ENCODE measurements around the gene SGK1. TPM values are rescaled to one million over a fixed set of nuclear protein-coding genes. Genes with fewer than 3 reads are reported as not detected.

Gene SGK1
- total RNA-seq, 6 experiments from 2014 or later: 15.9 to 149 (median 43.0) TPM

DNA sequence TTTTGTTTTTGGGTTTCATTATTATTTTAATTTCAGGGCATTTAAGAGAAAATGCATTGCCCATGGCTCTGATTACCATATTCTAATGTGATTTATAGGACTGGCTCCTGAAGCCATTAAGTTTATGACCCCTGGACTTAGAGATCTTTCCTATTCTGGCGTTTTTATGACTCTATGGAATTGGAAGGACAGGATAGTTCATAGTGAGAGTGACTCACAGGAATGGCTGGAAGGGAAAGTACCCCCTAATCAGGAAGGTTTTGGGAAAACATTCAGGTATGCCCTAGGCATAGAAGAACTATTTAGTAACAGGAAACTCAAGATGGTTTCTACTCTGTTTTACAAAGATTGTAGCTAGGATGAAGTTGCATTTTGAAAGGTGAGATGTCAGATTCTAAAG, 156.9 kb downstream of the SGK1 start:
- Histone ChIP-seq H3K9me3 (no peaks in the 10 kb centered on the region), H3K27ac (no peak overlapping the region), H3K27me3 (no peaks in the 10 kb centered on the region), H3K4me1 (no peaks in the 10 kb centered on the region), H3K4me3 (no peak overlapping the region), H3K36me3 (no peaks in the 10 kb centered on the region)
- ATAC-seq: peak in 1 of 4 donors; percentile 58
- DNase-seq: no peak
- intact Hi-C loops (cut with DNase I): no loop called here
- TF ChIP-seq POLR2A (IDR thresholded peaks at IDR 0.05): no peak
- TF ChIP-seq, protein P1, sequence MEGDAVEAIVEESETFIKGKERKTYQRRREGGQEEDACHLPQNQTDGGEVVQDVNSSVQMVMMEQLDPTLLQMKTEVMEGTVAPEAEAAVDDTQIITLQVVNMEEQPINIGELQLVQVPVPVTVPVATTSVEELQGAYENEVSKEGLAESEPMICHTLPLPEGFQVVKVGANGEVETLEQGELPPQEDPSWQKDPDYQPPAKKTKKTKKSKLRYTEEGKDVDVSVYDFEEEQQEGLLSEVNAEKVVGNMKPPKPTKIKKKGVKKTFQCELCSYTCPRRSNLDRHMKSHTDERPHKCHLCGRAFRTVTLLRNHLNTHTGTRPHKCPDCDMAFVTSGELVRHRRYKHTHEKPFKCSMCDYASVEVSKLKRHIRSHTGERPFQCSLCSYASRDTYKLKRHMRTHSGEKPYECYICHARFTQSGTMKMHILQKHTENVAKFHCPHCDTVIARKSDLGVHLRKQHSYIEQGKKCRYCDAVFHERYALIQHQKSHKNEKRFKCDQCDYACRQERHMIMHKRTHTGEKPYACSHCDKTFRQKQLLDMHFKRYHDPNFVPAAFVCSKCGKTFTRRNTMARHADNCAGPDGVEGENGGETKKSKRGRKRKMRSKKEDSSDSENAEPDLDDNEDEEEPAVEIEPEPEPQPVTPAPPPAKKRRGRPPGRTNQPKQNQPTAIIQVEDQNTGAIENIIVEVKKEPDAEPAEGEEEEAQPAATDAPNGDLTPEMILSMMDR (IDR thresholded peaks at IDR 0.05): no peak
- WGBS (ENCODE audit: insufficient coverage, low coverage, low lambda C conversion rate, missing lambda C conversion rate): 13% methylated on average over 1 of the region's 1 CpG

DNA sequence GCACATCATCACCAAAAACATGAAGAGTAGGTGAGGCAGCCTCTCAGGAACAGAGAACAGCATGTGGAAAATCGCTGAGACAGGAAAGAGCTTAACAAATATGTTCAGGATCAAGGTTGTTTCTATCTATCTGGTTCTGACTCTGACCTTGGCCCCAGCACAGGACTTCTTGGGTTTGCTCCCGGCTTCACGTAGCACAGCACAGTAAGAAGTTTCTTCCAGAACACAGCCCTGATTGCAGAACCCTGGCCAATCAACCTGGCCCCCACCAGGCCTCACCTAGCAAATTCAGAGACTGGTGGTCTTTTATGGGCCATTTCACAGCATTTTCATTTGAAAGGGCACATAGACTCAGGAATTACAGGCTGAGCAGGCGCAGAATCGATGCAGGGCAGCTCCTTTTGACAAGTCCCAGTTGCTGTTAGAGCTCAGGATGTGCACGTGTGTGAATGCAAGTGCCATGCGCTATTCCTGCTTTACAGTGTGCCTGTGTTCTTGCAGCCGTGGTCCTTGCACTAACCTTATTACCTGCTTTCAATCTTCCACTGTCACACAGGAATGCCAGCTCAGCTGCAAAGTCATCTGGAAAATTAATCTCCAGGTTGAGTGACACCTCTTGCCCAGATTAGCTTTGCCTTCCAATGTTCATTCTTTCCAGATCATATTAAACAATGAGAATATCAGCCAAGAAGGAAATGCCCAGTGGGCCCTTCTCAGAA, 165.0 kb downstream of the SGK1 start:
- WGBS (ENCODE audit: insufficient coverage, low coverage, low lambda C conversion rate, missing lambda C conversion rate): 72% methylated on average over 6 of the region's 8 CpGs
- TF ChIP-seq POLR2A (IDR thresholded peaks at IDR 0.05): no peak
- intact Hi-C loops (cut with DNase I): loop anchor here in 1 of 2 donors (10.0 kb wide), 1 partner anchor 672 kb away; no protein-coding TSS in a partner anchor
- Histone ChIP-seq H3K9me3 (no peaks in the 10 kb centered on the region), H3K4me3 (no peak overlapping the region), H3K36me3 (no peaks in the 10 kb centered on the region), H3K27ac (no peak overlapping the region), H3K4me1 (no peaks in the 10 kb centered on the region), H3K27me3 (no peaks in the 10 kb centered on the region)
- ATAC-seq (peak in 3 of 4 donors; percentile 16 to 38 (median 37)), DNase-seq (no peak)

DNA sequence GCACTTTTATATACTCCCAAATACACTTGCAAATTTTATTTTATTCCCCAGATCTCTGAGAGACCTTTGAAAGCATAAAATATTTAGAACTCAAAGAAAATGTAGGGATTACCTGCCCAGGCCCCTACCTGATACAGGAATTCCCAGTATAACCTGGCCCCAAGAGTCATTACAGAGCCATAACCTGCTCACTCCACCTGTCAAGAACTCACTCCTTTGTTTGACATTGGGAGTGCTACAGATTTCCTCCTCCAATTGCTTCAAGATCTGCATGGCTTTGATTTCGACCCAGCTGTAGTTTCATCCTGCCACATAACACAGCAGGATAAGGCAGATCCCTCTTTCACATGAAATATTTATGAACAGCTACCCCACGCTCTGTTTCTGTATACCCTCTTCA, 169.3 kb downstream of the SGK1 start:
- no peak for DNase-seq
- no peak for ATAC-seq
- 67% methylated on average over 2 of the region's 2 CpGs for WGBS (ENCODE audit: insufficient coverage, low coverage, low lambda C conversion rate, missing lambda C conversion rate)
- Histone ChIP-seq H3K4me3 (no peak overlapping the region), H3K4me1 (no peaks in the 10 kb centered on the region), H3K27me3 (no peaks in the 10 kb centered on the region), H3K36me3 (no peaks in the 10 kb centered on the region), H3K9me3 (no peaks in the 10 kb centered on the region), H3K27ac (no peak overlapping the region)
- intact Hi-C loops (cut with DNase I): no loop called here
- TF ChIP-seq POLR2A (IDR thresholded peaks at IDR 0.05): no peak
- TF ChIP-seq, protein P1 (IDR thresholded peaks at IDR 0.05): no peak

DNA sequence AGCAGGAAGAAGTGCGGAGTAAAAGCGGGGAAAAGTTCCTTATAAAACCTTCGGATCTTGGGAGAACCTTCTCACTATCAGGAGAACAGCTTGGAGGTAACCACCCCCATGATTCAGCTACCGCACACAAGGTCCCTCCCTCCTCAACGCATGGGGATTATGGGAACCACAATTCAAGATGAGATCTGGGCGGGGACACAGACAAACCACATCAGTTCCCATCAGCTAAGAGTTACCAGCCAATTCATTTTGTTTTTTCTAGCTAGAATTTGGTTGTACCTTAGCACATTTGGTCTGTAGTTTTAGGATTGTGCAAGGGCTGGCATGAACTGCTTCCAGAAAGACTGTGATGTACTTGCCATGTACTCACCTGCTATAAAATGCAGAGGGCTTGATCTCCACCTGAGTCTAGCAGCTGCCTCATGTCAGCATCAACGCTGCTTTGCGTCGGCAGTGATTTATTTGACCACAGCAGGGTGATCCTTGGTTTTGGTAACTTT, 170.8 kb downstream of the SGK1 start:
- Histone ChIP-seq H3K27me3 (no peaks in the 10 kb centered on the region), H3K9me3 (no peaks in the 10 kb centered on the region), H3K36me3 (no peaks in the 10 kb centered on the region), H3K27ac (no peak overlapping the region), H3K4me1 (no peaks in the 10 kb centered on the region), H3K4me3 (no peak overlapping the region)
- TF ChIP-seq POLR2A (IDR thresholded peaks at IDR 0.05): no peak
- TF ChIP-seq, protein P1 (IDR thresholded peaks at IDR 0.05): no peak
- ATAC-seq: peak in 3 of 4 donors; percentile 45 to 57 (median 55)
- no peak for DNase-seq
- intact Hi-C loops (cut with DNase I): no loop called here
- 89% methylated on average over 9 of the region's 9 CpGs for WGBS (ENCODE audit: insufficient coverage, low coverage, low lambda C conversion rate, missing lambda C conversion rate)

DNA sequence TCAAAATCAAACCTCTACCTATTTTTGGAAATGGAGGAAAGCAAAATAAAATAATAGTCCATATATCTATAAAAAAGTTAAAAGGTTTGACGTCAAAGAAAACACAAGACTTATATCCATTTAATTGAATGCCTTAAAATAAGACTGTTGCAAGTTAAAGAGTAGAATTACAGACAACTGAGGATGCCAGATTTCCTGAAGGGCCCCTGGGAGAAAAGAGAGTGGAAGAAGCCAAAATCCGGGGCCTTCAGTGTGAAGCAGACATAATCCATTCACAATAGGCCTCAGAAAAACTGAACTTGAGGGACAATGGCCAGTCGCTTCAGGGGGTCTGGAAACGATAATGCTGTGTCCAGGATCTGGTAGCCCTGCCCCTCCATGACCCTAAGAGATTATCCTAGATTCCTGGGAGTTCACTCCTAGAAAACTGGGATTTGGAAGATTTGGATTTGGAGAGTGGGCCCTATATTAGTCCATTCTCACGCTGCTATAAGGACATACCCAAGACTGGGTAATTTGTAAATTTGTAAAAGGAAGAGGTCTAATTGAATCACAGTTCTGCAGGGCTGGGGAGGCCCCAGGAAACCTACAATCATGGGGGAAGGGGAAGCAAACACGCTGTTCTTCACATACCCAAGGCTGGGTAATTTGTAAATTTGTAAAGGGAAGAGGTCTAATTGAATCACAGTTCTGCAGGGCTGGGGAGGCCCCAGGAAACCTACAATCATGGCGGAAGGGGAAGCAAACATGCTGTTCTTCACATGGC, 171.5 kb downstream of the SGK1 start:
- no peaks in the 10 kb centered on the region for H3K27me3 ChIP-seq

More for the DNA sequence above, 171.5 kb downstream of the SGK1 start:
- ATAC-seq: no peak
- H3K36me3 ChIP-seq: no peaks in the 10 kb centered on the region
- intact Hi-C loops (cut with DNase I): no loop called here
- TF ChIP-seq, protein P1 (IDR thresholded peaks at IDR 0.05): no peak
- TF ChIP-seq POLR2A (IDR thresholded peaks at IDR 0.05): no peak
- no peak overlapping the region for H3K27ac ChIP-seq
- H3K4me1 ChIP-seq: no peaks in the 10 kb centered on the region
- no peak for DNase-seq
- WGBS (ENCODE audit: insufficient coverage, low coverage, low lambda C conversion rate, missing lambda C conversion rate): 78% methylated on average over 6 of the region's 7 CpGs
- H3K9me3 ChIP-seq: no peaks in the 10 kb centered on the region
- no peak overlapping the region for H3K4me3 ChIP-seq
